K562 treated with DMSO at 1 percent for 24 hours (cell line): ENCODE data around the gene TRIM14. TPM values are rescaled to one million over a fixed set of nuclear protein-coding genes. Genes with fewer than 3 reads are reported as not detected.

Experiments used
- total RNA-seq: library from RNA; unstranded; fragments of 300-600 nt; gene quantifications from 2 replicates; pipeline ENCODE4 v1.2.3, GENCODE V29; 2022; ENCODE audit warnings: low read depth; ENCODE audit not compliant: insufficient read depth

Gene TRIM14
- total RNA-seq = 15.9 and 17.5 TPM in 2 replicates

GRCh38 chr9:98118640-98119601, at the start of gene TRIM14:
TRIM14 (minus strand) TSS chr9:98119222; CDS start chr9:98119188, 34 bp downstream.

GRCh38 chr9:98056269-98057137, 62.5 kb downstream of the TRIM14 start, which contains the start of gene NANS:
NANS (plus strand) TSS chr9:98056732; CDS start chr9:98056809, 77 bp downstream.

Other genes with a start within 250 kb of the TRIM14 start
- gene TRMO, start 196.7 kb downstream of the TRIM14 start, total RNA-seq = 6.7 and 9.4 TPM in 2 replicates
- gene HEMGN, start 181.1 kb downstream of the TRIM14 start, total RNA-seq = 4.1 and 4.2 TPM in 2 replicates
- 337 and 339 TPM in 2 replicates for gene ANP32B, start 135.9 kb downstream of the TRIM14 start, total RNA-seq
- gene NANS, start 62.5 kb downstream of the TRIM14 start, total RNA-seq = 355 and 370 TPM in 2 replicates
- 12.4 and 12.9 TPM in 2 replicates for gene CORO2A, start 73.4 kb upstream of the TRIM14 start, total RNA-seq
- 12.4 and 12.9 TPM in 2 replicates for gene TBC1D2, start 136.4 kb upstream of the TRIM14 start, total RNA-seq